Measurements from ENCODE around the gene EPOP. TPM values are rescaled to one million over a fixed set of nuclear protein-coding genes. Genes with fewer than 3 reads are reported as not detected.

The EPOP gene
- 3.3 and 3.9 TPM in 2 replicates for total RNA-seq (2014; rRNA removed; shearing (Covaris generic))
- polyA plus RNA-seq (2015; cell fraction: cytosol; rRNA removed): 6.0 and 7.2 TPM in 2 replicates
- 2.2 and 2.9 TPM in 2 replicates for polyA plus RNA-seq (2015; cell fraction: nucleus; rRNA removed)

GRCh38 chr17:38674749-38675615 lies at the start of gene EPOP:
EPOP (minus strand) TSS chr17:38674957; CDS start chr17:38674495, 462 bp downstream.
- DNase-seq (ENCODE audit: low read depth): peak; percentile 74

DNA sequence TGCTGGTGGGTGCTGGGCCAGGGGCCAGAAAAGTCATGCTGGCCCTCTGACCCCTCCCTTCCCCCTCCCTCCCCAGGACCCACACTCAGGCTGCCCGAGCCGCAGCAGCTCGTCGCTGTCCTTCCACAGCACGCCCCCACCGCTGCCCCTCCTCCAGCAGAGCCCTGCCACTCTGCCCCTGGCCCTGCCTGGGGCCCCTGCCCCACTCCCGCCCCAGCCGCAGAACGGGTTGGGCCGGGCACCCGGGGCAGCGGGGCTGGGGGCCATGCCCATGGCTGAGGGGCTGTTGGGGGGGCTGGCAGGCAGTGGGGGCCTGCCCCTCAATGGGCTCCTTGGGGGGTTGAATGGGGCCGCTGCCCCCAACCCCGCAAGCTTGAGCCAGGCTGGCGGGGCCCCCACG lies 47.0 kb upstream of the EPOP start:
- no peak for DNase-seq (ENCODE audit: low read depth)

GRCh38 chr17:38720941-38721340 lies 46.2 kb upstream of the EPOP start:
- DNase-seq (ENCODE audit: low read depth): no peak

GRCh38 chr17:38719943-38720641 lies 45.3 kb upstream of the EPOP start:
- no peak for DNase-seq (ENCODE audit: low read depth)

GRCh38 chr17:38719289-38719942 lies 44.7 kb upstream of the EPOP start:
- DNase-seq (ENCODE audit: low read depth): no peak

DNA sequence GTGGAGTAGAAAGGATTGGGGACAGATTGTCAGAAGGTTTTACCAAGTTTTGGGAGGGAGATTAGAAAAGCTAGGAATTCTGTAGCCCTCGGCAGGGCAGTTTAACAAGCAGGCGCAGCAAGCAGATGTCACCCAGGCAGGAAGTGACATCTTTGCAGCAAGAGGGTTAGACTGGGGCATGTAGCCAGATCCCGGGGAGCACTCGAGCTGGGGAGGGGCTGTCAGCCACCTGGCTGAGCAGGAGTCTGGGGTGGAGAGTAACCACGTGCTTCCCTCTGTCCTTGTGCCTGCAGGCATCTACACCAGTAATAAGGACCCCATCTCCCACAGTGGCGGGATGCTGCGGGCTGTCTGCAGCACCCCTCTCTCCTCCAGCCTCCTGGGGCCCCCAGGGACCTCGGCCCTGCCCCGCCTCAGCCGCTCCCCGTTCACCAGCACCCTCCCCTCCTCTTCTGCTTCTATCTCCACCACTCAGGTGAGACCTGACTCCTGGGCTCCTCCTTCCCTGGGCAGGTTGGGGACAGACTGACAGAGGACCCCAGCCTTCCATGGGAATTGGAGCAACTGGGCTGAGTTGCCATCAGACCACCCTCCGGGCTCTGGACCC lies 42.5 kb upstream of the EPOP start:
- DNase-seq (ENCODE audit: low read depth): no peak

DNA sequence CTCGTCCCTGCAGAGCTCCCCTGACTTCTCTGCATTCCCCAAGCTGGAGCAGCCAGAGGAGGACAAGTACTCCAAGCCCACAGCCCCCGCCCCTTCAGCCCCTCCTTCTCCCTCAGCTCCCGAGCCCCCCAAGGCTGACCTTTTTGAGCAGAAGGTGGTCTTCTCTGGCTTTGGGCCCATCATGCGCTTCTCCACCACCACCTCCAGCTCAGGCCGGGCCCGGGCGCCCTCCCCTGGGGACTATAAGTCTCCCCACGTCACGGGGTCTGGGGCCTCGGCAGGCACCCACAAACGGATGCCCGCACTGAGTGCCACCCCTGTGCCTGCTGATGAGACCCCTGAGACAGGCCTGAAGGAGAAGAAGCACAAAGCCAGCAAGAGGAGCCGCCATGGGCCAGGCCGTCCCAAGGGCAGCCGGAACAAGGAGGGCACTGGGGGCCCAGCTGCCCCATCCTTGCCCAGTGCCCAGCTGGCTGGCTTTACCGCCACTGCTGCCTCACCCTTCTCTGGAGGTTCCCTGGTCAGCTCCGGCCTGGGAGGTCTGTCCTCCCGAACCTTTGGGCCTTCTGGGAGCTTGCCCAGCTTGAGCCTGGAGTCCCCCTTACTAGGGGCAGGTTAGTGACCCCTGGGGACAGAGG lies 41.7 kb upstream of the EPOP start:
- no peak for DNase-seq (ENCODE audit: low read depth)

- DNase-seq (ENCODE audit: low read depth): no peak
Observed at GRCh38 chr17:38715216-38715943, 40.6 kb upstream of the EPOP start.

GRCh38 chr17:38713456-38714075 lies 38.8 kb upstream of the EPOP start:
- no peak for DNase-seq (ENCODE audit: low read depth)

GRCh38 chr17:38712593-38712992 lies 37.8 kb upstream of the EPOP start:
- DNase-seq (ENCODE audit: low read depth): no peak

DNA sequence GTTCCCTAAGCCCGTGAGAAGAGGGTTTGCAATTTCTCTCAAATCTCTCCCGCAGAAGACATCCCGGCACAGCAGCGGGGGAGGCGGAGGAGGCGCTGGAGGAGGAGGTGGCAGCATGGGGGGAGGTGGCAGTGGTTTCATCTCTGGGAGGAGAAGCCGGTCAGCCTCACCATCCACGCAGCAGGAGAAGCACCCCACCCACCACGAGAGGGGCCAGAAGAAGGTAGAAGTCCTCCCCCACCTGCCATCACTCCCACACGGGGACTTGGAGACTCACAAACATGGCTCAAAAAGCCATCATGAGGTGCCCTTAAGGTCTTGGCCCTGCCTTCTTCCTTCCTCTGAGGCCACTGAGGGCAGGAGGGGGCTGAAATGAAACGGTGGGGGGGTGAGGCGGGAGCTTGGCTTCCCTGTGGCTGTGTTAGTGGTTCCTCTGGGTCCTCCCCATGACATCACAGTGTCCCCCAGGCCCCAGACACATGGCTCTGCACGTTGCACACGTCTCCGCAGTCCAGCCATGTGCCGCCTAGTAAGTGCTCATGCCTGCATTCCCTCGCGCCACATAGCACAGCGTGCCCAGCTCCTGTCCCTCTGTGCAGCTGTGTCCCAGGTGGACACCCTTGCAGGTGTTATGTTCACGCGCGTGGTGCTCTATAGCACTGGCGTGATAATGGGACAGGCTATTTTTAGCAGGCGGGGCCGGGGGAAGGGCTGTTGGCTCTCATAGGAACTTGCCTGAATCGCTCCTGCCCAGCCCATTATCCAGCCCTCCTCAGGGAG lies 37.2 kb upstream of the EPOP start:
- DNase-seq (ENCODE audit: low read depth): no peak

GRCh38 chr17:38710985-38711384 lies 36.2 kb upstream of the EPOP start:
- DNase-seq (ENCODE audit: low read depth): no peak

DNA sequence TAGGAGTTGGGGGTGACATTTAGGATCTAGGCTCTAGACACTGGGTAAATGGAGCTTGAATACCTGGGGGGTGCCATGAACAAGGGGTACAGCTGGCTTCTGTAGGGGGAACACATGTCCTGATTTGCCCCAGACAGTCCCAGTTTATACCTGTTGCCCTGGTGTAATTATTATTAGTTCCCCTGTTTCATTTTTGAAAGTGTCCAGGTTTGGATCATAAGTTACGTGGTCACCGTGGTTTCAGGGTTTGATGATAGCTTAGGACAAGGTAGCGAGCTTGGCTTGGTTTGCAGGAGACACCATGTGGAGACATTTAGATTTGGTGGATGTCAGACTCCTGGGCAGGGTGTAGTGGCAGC lies 35.8 kb upstream of the EPOP start:
- no peak for DNase-seq (ENCODE audit: low read depth)

DNA sequence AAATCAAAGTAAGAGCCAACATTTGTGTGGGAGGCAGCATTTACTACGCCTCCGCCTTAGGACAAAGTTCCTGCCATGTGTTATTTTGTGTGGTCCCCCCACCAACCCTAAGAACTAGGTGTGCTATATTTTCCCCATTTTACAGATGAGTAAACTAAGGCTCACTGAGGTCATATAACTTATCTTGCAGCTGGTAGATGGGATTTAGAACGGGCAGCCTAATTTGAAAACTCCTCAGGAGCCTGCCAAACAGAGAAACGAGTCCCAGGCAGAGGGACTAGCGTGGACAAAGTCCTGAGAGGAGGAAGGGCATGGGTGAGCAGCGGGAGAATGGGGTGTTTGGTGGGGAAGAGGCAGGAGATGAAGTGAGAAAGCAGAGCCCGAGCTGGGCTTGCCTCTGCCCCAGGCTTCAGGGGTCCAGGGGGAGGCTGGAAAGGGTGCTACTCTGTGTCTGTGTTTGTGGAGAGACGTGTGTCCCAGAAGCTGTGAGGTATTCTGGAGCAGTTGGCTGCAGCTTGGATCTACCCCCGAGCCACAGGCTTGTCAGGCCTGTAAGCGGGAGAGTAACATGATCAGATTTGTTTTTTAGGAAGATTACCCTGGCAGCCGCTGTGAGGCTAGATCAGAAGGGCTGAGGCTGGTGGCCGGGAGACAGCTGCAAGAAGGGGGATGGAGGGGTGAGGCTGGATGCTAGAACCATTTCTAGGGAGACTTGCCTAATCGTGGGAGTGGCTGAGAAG lies 35.3 kb upstream of the EPOP start:
- no peak for DNase-seq (ENCODE audit: low read depth)

GRCh38 chr17:38709104-38709820 lies 34.5 kb upstream of the EPOP start:
- no peak for DNase-seq (ENCODE audit: low read depth)

DNA sequence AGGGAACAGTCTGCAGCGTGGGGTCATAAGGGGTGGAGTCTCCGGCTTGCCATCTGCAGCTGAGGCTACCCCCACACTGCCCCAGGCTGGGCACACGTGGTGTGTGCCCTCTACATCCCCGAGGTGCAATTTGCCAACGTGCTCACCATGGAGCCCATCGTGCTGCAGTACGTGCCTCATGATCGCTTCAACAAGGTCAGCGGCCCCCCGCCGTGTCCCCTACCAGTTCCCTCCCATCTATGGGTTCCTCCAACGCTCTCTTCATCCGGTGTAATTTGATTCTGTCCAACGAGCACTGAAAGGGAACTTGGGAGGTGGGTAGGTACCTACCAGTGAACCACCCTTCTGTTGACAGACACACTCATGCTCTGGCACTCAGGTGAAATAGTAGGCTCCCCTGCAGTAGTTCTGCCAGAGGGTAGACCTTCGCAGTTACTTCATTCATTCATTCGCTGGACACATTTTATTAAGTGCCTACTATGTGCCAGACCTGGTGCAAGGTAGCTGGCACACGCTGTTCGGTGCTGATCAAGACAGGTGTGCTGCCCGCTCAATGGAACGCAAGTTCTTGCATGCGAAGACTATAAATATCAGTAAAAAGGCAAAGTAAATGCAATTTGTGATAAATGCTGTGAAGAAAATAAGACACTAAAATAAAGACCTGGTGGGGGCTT lies 33.1 kb upstream of the EPOP start:
- no peak for DNase-seq (ENCODE audit: low read depth)
